ENCODE measurements around the gene TM9SF3.
"Not testable (repeated sequence)": the region's sequence is repeated elsewhere in the genome, so short reads cannot be mapped to it uniquely, and the experiment has no call there.

Gene TM9SF3

DNA sequence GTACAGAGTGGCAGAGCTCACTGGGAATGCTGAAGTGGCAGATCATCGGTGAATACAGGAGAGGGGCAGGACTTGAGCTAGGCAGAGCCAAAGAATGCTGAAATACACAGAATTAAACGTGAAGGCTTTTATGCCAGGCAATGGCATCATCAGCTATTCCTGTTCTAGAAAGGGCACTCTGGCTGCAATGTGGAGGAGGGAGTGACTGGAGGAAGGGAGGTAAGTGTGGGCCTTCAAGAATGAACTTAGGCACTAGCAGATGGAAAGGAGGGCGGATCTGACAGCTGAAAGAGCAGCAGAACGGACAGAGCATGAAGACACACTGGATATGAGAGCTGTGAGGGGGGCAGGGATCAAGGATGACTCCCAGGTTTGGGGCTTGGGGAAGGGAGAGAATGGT lies 12.0 kb upstream of the TM9SF3 start:
- no peak for DNase-seq

- no peak for DNase-seq
These were observed 9.9 kb upstream of the TM9SF3 start for GRCh38 chr10:96596422-96597407.

DNA sequence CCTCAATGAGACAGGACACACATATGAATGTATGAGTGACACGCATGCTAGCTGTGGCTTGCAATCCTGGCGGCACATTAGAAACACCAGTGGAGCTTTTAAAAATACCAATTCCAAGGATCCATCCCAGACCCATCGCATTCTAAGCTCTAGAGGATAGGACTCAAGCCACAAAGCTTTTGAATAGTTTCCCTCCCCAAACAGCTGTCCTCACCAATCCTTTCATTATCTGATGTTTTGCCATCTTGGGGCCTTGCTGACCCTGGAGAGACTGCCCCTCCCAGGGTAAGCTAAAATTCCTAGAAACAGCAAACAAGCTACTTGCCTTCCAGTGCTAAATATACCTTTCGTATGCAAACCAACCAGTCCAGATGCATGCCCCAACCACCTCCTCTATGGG lies 8.9 kb upstream of the TM9SF3 start:
- no peak for DNase-seq

GRCh38 chr10:96591946-96592345 lies 5.1 kb upstream of the TM9SF3 start:
- DNase-seq = no peak

DNA sequence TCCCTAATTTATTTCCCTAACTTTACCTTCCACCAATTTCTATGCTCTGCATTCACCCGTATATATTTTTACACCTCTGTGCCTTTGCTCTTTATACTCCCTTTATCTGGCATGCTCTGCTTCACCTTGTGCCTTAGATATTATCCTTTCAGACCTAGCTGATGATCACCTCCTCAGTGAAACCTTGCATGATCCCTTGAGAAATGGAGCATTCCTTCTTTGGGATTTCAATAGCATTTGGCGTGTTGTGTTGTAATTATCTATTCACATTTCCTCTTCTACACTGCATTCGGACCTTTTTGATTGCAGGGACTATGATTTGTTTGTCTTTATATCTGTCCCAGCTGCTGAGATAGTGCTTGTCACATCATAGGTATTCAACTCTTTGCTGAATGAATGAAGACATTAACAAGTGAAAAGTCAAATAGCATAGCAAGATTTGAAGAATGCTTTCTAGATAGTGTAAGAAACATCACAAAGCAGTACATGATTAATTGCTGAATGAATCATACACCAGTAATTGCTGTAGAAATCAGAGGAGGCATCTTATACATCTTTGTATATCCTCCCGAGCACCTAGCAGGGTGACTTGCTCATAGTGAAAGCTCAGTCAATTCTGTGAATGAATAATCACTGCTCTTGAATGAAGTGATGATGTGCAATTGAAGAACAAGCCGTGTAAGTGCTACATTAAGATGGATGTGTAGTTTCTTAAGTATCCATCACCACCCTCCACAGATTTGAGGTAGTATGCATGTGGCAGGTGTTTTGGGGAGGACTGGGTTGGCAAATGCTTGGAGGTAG lies 2.0 kb upstream of the TM9SF3 start:
- no peak for DNase-seq

DNA sequence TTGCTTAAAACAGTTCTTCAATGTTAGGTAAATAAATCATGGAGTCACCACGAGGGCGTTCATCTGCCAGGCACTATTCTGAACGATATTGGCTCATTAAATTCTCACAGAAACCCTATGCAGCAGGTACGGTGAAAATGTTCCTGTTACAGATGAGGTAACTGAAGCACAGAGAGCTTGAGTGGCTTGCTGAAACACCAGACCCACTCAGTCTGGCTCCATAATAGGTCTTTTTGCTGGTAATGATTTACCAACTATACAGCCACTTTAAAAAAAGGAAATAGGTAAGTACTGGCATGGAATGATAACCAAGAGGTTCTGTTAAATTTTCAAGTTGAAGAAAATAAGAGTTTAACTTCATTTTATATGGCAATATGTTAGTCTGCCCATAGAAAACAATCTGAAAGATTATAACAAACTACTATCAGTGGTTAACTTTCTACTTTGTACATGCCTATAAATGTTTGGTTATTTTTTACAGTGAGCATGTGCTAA lies 1.3 kb upstream of the TM9SF3 start:
- no peak for DNase-seq

- DNase-seq = no peak
These were observed 650 bp upstream of the TM9SF3 start for GRCh38 chr10:96587264-96588059.

GRCh38 chr10:96585736-96586418 lies 935 bp downstream of the TM9SF3 start:
- no peak for DNase-seq

GRCh38 chr10:96584474-96584873 lies 2.3 kb downstream of the TM9SF3 start:
- no peak for DNase-seq

- no peak for DNase-seq
These were observed 2.8 kb downstream of the TM9SF3 start for GRCh38 chr10:96584035-96584434.

- no peak for DNase-seq
These were observed 7.7 kb downstream of the TM9SF3 start for GRCh38 chr10:96579133-96579532.

- DNase-seq = no peak
These were observed 8.2 kb downstream of the TM9SF3 start for GRCh38 chr10:96578633-96579032.

DNA sequence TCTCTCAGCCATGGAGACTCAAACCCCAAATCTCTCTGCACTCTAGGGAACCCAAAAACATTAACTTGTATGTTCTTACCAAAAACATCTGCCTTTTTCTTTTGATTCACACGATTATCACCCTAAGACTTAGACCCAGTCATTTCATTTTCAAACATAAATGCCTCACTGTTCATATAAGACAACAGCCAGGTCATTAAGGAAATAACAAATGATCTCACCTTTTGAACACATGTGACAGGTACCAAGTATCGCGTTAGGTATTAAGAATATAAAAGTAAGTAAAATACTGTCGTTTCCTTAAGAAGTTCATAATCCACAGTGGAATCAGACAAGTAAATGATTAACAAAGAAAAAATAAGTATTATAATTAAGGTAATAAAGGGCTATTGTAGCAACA lies 8.8 kb downstream of the TM9SF3 start:
- DNase-seq = no peak

DNA sequence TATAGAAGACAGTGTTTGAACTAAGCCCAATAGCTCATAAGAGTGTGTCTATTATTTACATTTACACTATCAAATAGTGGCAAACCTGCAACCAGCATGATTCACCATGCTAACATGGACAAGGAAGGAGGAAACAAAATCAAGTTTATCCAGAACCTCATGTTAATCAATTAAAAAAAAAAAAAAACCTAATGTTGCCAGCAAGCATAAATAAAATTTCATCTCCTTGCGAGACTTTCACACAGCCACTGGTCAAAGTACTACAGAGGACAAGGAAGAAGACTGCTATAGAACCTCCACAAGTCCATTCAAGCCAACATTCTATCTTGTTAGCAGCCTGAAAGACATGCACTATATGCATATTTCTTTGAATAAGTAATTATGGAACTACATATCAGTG lies 9.7 kb downstream of the TM9SF3 start:
- DNase-seq = no peak

DNA sequence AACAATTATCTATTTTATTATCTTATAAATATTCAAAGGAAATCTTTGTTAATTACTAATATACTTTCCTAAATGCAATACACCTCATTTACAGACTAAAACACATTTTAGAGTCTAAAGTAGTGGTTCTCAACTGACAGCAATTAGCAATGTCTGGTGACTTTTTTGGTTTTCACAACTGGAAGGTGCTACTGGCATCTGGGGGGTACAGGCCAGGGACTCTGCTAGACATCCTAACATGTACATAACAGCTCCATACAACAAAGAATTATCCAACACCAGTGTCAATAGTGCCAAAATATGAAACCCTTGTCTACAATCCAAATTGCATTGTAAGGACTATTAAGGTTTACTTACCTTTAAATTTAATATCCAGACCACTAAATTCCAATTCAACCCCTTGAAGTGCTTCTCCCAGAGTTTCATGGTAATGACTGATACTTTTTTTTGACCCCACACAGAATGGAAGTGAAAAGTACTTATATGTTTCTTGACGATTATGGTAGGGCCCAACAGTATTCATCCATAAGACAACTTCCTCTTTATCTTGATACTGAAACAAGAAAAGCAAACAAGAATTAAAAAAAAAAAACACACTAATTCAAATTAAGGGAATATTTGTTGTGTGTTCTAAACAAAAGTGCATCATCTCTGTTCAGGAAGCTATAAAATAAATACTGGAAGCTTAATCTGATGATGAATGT lies 10.4 kb downstream of the TM9SF3 start:
- DNase-seq = no peak

DNA sequence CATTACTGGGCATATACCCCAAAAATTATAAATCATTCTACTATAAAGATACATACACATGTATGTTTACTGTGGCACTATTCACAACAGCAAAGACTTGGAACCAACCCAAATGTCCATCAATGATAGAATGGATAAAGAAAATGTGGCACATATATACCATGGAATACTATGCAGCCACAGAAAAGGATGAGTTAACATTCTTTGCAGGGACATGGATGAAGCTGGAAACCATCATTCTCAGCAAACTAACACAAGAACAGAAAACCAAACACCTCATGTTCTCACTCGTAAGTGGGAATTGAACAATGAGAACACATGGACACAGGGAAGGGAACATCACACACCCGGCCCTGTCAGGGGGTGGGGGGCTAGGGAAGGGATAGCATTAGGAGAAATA lies 12.2 kb downstream of the TM9SF3 start:
- DNase-seq = not testable (repeated sequence)

DNA sequence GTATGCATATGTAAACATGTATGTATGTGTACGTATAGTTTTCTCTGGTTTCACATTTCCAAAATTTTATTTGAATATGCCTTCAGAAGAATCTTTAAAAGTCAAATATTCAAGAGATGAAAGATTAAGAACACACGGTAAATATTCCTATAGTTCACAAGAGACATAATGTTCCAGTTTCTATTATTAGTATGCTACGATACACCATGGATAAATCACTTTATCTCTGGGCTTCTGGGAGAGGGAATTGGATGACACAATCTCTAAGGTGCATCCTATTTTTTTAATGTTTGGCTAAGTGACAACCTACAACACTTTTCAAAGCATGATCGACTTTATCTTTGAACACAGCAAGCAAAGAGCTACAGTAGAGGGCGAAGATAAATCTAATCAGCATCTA lies 13.8 kb downstream of the TM9SF3 start:
- DNase-seq = no peak

DNA sequence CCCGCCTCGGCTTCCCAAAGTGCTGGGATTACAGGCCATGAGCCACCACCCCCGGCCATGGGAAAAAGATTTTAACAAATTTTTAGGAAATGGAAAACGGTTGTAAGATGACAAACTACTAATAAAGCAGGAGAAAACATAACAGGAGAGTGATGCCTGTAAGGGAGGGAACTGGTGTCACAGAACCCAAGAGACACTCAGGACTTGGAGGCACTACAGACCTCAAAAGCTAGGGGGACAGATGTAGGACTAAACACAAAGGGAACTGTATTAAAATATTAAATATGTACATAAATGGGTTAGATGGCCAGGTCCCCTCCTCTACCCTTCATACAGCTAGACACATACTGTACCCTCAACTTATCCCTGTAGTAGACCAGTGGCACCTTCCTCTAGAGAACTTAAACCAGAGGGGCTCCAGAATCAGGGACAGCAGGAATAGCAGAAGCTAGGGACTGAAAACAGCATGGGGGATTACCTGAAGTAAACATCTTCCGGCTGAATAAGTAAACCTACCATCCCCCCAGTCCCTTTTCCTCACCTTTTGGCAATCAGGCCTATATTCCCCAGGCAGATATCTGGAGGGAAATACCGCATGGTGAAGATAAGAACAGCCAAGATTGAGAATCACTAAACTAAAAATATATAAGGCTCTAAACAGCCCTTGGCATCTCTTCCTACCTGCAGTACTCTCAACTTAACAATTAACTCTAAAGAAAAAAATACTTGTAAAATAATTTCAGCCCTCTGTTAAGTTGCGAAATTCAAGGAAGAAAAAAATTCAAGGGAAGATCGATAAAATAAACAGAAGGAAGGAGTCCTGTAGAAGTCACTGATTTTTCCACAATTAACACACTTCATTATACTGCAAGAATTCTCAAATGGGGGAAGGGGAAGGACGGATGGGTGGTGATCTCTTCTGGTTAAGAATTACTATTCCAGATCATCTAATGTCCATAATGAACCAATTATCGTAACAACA lies 15.5 kb downstream of the TM9SF3 start:
- no peak for DNase-seq

DNA sequence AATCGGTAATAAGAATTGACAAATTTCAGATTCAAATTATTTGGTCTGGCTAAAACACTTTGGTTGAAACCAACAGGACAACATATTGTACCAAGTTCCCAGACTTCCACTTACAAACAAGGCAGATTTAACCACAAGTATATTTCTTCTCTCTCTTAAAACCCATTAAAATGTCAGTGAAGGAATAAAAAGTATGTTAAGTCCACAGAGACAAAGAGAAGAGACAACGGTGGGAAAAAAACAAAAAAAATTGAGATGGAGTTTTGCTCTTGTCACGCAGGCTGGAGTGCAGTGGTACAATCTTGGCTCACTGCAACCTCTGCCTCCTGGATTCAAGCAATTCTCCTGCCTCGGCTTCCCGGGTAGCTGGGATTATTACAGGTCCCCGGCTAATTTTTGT lies 16.3 kb downstream of the TM9SF3 start:
- no peak for DNase-seq

DNA sequence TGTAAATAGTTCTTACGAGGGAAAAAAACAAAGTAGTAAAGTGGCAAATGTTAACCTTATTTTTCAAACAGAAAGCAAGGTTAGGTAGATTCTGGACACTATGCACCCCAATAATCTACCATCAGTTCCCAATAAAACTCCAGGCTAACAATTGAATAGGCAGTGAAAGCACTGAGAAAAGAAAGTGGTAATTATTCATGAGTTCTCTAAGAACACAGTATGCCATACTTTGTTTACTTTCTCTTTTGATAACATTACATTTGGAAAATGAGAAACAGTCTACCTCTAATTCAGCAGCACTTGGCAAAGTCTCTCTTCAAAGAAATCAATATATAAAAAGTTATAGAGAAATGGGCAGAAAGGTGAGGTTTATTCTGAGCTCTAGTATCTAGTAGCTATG lies 18.4 kb downstream of the TM9SF3 start:
- no peak for DNase-seq

All from NCI-H2029 (cell line).